Mucosa of stomach (tissue), 1 donor: Measurements from ENCODE around the gene OR1I1.
"Not testable (repeated sequence)": the region's sequence is repeated elsewhere in the genome, so short reads cannot be mapped to it uniquely, and the experiment has no call there.

Source experiments
- H3K27me3 ChIP-seq: one replicate; pipeline ENCODE4 v1.7.0; 2013; ENCODE audit warnings: mild to moderate bottlenecking, low read length; ENCODE audit not compliant: control insufficient read depth, insufficient read depth
- H3K36me3 ChIP-seq: one replicate; pipeline ENCODE4 v1.7.0; 2013; ENCODE audit warnings: low read length; ENCODE audit not compliant: control insufficient read depth, insufficient read depth
- H3K4me1 ChIP-seq: one replicate; pipeline ENCODE4 v1.7.0; 2013; ENCODE audit warnings: mild to moderate bottlenecking, low read length; ENCODE audit not compliant: control insufficient read depth, insufficient read depth
- H3K4me3 ChIP-seq: one replicate; pipeline ENCODE4 v1.7.0; 2013; ENCODE audit warnings: low read length
- H3K9ac ChIP-seq: one replicate; pipeline ENCODE4 v1.7.0; 2013; ENCODE audit warnings: mild to moderate bottlenecking, low read length, moderate library complexity
- H3K9me3 ChIP-seq: one replicate; pipeline ENCODE4 v1.7.0; 2013; ENCODE audit warnings: mild to moderate bottlenecking, low read length, moderate library complexity; ENCODE audit not compliant: control insufficient read depth
- donor health status: Pancreatic carcinoma.

OR1I1 gene

GRCh38 chr19:15070386-15070785 is 11.6 kb upstream of the OR1I1 start:
- not testable (repeated sequence) for H3K4me3 ChIP-seq, H3K36me3 ChIP-seq, H3K27me3 ChIP-seq, H3K4me1 ChIP-seq, H3K9me3 ChIP-seq, H3K9ac ChIP-seq

GRCh38 chr19:15072930-15073647 is 8.9 kb upstream of the OR1I1 start:
- no peaks in the 10 kb centered on the region for H3K36me3 ChIP-seq
- H3K4me3 ChIP-seq: no peak overlapping the region
- no peaks in the 10 kb centered on the region for H3K9me3 ChIP-seq
- no peaks in the 10 kb centered on the region for H3K4me1 ChIP-seq
- H3K27me3 ChIP-seq: no peaks in the 10 kb centered on the region
- no peak overlapping the region for H3K9ac ChIP-seq

- no peaks in the 10 kb centered on the region for H3K4me1 ChIP-seq
- no peak overlapping the region for H3K4me3 ChIP-seq
- no peaks in the 10 kb centered on the region for H3K36me3 ChIP-seq
- no peak overlapping the region for H3K9ac ChIP-seq
- H3K9me3 ChIP-seq: no peaks in the 10 kb centered on the region
- no peaks in the 10 kb centered on the region for H3K27me3 ChIP-seq
Measured at GRCh38 chr19:15074371-15074770, 7.6 kb upstream of the OR1I1 start.

- Histone ChIP-seq H3K9ac (no peak overlapping the region), H3K4me1 (no peaks in the 10 kb centered on the region), H3K27me3 (no peaks in the 10 kb centered on the region), H3K36me3 (no peaks in the 10 kb centered on the region), H3K4me3 (no peak overlapping the region), H3K9me3 (no peaks in the 10 kb centered on the region)
Measured at GRCh38 chr19:15075806-15076205, 6.2 kb upstream of the OR1I1 start.

- not testable (repeated sequence) for H3K27me3 ChIP-seq, H3K4me3 ChIP-seq, H3K9ac ChIP-seq, H3K36me3 ChIP-seq, H3K4me1 ChIP-seq, H3K9me3 ChIP-seq
Measured at GRCh38 chr19:15080002-15080401, 2.0 kb upstream of the OR1I1 start.

- Histone ChIP-seq H3K27me3 (peaks cover under 1% of the 10 kb centered on the region), H3K4me3 (no peak overlapping the region), H3K36me3 (no peaks in the 10 kb centered on the region), H3K9ac (no peak overlapping the region), H3K4me1 (no peaks in the 10 kb centered on the region), H3K9me3 (no peaks in the 10 kb centered on the region)
Measured at GRCh38 chr19:15087182-15087581, 5.2 kb downstream of the OR1I1 start.

- Histone ChIP-seq H3K4me3 (no peak overlapping the region), H3K27me3 (no peaks in the 10 kb centered on the region), H3K9ac (no peak overlapping the region), H3K9me3 (no peaks in the 10 kb centered on the region), H3K36me3 (no peaks in the 10 kb centered on the region), H3K4me1 (no peaks in the 10 kb centered on the region)
Measured at GRCh38 chr19:15091918-15092753, 10.1 kb downstream of the OR1I1 start.

- Histone ChIP-seq H3K4me1 (no peaks in the 10 kb centered on the region), H3K4me3 (no peak overlapping the region), H3K9me3 (no peaks in the 10 kb centered on the region), H3K27me3 (no peaks in the 10 kb centered on the region), H3K36me3 (no peaks in the 10 kb centered on the region), H3K9ac (no peak overlapping the region)
Measured at GRCh38 chr19:15093001-15093400, 11.0 kb downstream of the OR1I1 start.

- H3K9me3 ChIP-seq: no peaks in the 10 kb centered on the region
- H3K9ac ChIP-seq: no peak overlapping the region
- H3K27me3 ChIP-seq: no peaks in the 10 kb centered on the region
- no peak overlapping the region for H3K4me3 ChIP-seq
- H3K4me1 ChIP-seq: no peaks in the 10 kb centered on the region
- no peaks in the 10 kb centered on the region for H3K36me3 ChIP-seq
Measured at GRCh38 chr19:15096223-15096622, 14.2 kb downstream of the OR1I1 start.

- not testable (repeated sequence) for H3K9ac ChIP-seq, H3K4me3 ChIP-seq, H3K4me1 ChIP-seq
Measured at GRCh38 chr19:15097980-15098379, 16.0 kb downstream of the OR1I1 start.

GRCh38 chr19:15098460-15098859 is 16.4 kb downstream of the OR1I1 start:
- H3K4me1 ChIP-seq: no peaks in the 10 kb centered on the region
- H3K36me3 ChIP-seq: no peaks in the 10 kb centered on the region
- H3K9ac ChIP-seq: no peak overlapping the region
- H3K4me3 ChIP-seq: no peak overlapping the region
- H3K27me3 ChIP-seq: no peaks in the 10 kb centered on the region
- H3K9me3 ChIP-seq: no peaks in the 10 kb centered on the region

More at GRCh38 chr19:15097980-15098379, 16.0 kb downstream of the OR1I1 start:
- not testable (repeated sequence) for H3K9me3 ChIP-seq, H3K27me3 ChIP-seq, H3K36me3 ChIP-seq

- H3K4me1 ChIP-seq: no peaks in the 10 kb centered on the region
- no peaks in the 10 kb centered on the region for H3K27me3 ChIP-seq
- H3K9me3 ChIP-seq: no peaks in the 10 kb centered on the region
- no peak overlapping the region for H3K9ac ChIP-seq
- no peaks in the 10 kb centered on the region for H3K36me3 ChIP-seq
- H3K4me3 ChIP-seq: no peak overlapping the region
Measured at GRCh38 chr19:15099017-15099582, 17.1 kb downstream of the OR1I1 start.
